OCI-LY7 (cell line): Measurements from ENCODE around the gene GALNT14. TPM values are rescaled to one million over a fixed set of nuclear protein-coding genes. Genes with fewer than 3 reads are reported as not detected.

ENCODE experiments used
- BruUV-seq: library from RNA; stranded (reverse); fragments of 400-500 nt; replicated peaks from 2 replicates; lab custom pipeline; 2021; lab: Mats Ljungman, UMichigan
- CTCF ChIA-PET: fragments of 300-600 bp; sonication (Branson Sonifier 250); formaldehyde crosslinking; loops from one replicate; lab custom pipeline; 2022; ENCODE audit warnings: antibody characterized with exemption; ENCODE audit not compliant: unreplicated experiment; lab: Charles Lee
- POLR2A ChIA-PET: fragments of 300-600 bp; sonication (Branson Sonifier 250); formaldehyde crosslinking; loops from one replicate; lab custom pipeline; 2022; ENCODE audit warnings: antibody characterized with exemption; lab: Charles Lee
- DNase-seq: peaks from one replicate; pipeline ENCODE4 v3.0.0-alpha.2; 2015; ENCODE audit warnings: low spot score
- H2AFZ ChIP-seq: fragments of 200-600 bp; sonication (generic), shearing (Covaris generic); 2 replicates; pipeline ENCODE4 v1.6.1; 2014; ENCODE audit warnings: mild to moderate bottlenecking, antibody characterized with exemption, low read length, moderate library complexity
- H3K27ac ChIP-seq: fragments of 200-600 bp; sonication (generic); 2 replicates; pipeline ENCODE4 v1.5.1; 2014; ENCODE audit warnings: mixed run types, low read depth, mild to moderate bottlenecking, moderate library complexity, low read length, inconsistent platforms; ENCODE audit not compliant: poor library complexity, severe bottlenecking
- H3K36me3 ChIP-seq: fragments of 200-600 bp; sonication (generic); 2 replicates; pipeline ENCODE4 v1.6.1; 2014; ENCODE audit warnings: mild to moderate bottlenecking, antibody characterized with exemption, low read length, moderate library complexity, mixed read lengths; ENCODE audit not compliant: insufficient read depth
- H3K4me1 ChIP-seq: fragments of 200-600 bp; sonication (generic); 2 replicates; pipeline ENCODE4 v1.5.1; 2014; ENCODE audit warnings: mild to moderate bottlenecking, low read length; ENCODE audit not compliant: insufficient read depth, poor library complexity, severe bottlenecking
- H3K4me2 ChIP-seq: fragments of 200-600 bp; sonication (generic); 2 replicates; pipeline ENCODE4 v1.6.1; 2014; ENCODE audit warnings: mild to moderate bottlenecking, low read length
- H3K4me3 ChIP-seq: fragments of 200-600 bp; sonication (generic); 2 replicates; pipeline ENCODE4 v1.5.1; 2014; ENCODE audit warnings: mild to moderate bottlenecking, low read depth, low read length; ENCODE audit not compliant: poor library complexity, severe bottlenecking
- H3K79me2 ChIP-seq: fragments of 200-600 bp; sonication (generic); 2 replicates; pipeline ENCODE4 v1.6.1; 2016; ENCODE audit warnings: low read depth, mild to moderate bottlenecking, low read length, moderate library complexity, mixed read lengths; ENCODE audit not compliant: insufficient read depth
- H3K9me2 ChIP-seq: fragments of 200-600 bp; sonication (generic); 2 replicates; pipeline ENCODE4 v1.6.1; 2016; ENCODE audit warnings: mild to moderate bottlenecking, low read length, mixed read lengths; ENCODE audit not compliant: insufficient read depth
- H3K9me3 ChIP-seq: fragments of 200-600 bp; sonication (generic); 2 replicates; pipeline ENCODE4 v1.6.1; 2014; ENCODE audit warnings: mild to moderate bottlenecking, mixed run types, low read length, mixed read lengths
- H4K20me1 ChIP-seq: fragments of 200-600 bp; sonication (generic); 2 replicates; pipeline ENCODE4 v1.6.1; 2014; ENCODE audit warnings: mild to moderate bottlenecking, antibody characterized with exemption, low read length, moderate library complexity, mixed read lengths; ENCODE audit not compliant: insufficient read depth
- EZH2phosphoT487 ChIP-seq: fragments of 200-600 bp; sonication (generic); IDR thresholded peaks from 2 replicates; pipeline ENCODE4 v1.6.1; 2018; ENCODE audit warnings: low read depth, borderline replicate concordance, mild to moderate bottlenecking, mixed run types, antibody characterized with exemption, low read length, moderate library complexity, mixed read lengths
- intact Hi-C: fragments of 100-400 bp; cut with micrococcal nuclease; formaldehyde crosslinking; loops from one replicate; pipeline ENCODE4 v1.10.0; 2022; ENCODE audit not compliant: unreplicated experiment
- total RNA-seq, 2 experiments: library from RNA; depleted of rRNA in 1 of 2; stranded (reverse); fragments of >200 nt in 1 of 2; shearing (Covaris generic) in 1 of 2; gene quantifications; 2 replicates each; pipeline ENCODE4 v1.2.3, GENCODE V29; 2014 to 2022
- TF ChIP-seq, protein P1 (sequence below): fragments of 200-600 bp; sonication (generic); conservative IDR thresholded peaks from 2 replicates; pipeline ENCODE4 v1.5.1; 2014; ENCODE audit warnings: mild to moderate bottlenecking, antibody characterized with exemption, low read length, moderate library complexity, mixed read lengths

Gene GALNT14
- total RNA-seq, 2 experiments from 2014 or later, result 14.8 to 25.6 TPM

- intact Hi-C loops, result no loop called here
These were observed 234.9 kb downstream of the GALNT14 start for GRCh38 chr2:30903326-30903725.

DNA sequence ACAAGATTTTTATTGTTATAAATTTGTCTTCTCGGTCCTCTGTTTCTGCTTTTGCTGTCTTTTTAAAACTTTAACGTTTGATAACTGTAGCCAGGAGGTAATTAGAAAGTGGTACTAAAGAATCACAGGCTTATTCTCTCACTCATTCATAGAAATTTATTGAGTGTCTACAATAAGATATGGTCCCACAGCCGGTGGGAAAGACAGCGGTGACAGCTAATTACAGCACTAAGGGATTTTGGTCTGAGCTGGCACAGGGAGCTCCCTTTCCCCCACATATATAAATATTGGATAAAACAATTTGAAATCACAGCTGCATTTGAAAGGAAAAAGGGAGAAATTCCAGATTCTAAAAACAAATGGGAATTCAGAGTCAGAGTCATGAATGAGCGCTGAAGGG, 237.9 kb downstream of the GALNT14 start:
- POLR2A ChIA-PET, result interaction anchor here (1.1 kb wide), 1 partner anchor 20 kb away, joined by 4 read pairs; no protein-coding TSS in a partner anchor
- Histone ChIP-seq H3K4me3 (no peak overlapping the region), H3K9me2 (no peaks in the 10 kb centered on the region), H2AFZ (no peak overlapping the region), H3K36me3 (peaks cover 5% of the 10 kb centered on the region; the same call in 1 of the 2 replicates), H3K79me2 (no peaks in the 10 kb centered on the region), H3K4me1 (no peaks in the 10 kb centered on the region), H3K27ac (no peak overlapping the region), H4K20me1 (no peaks in the 10 kb centered on the region), H3K4me2 (no peak overlapping the region), H3K9me3 (no peaks in the 10 kb centered on the region)
- BruUV-seq, result no TSS peak
- TF ChIP-seq, protein P1, sequence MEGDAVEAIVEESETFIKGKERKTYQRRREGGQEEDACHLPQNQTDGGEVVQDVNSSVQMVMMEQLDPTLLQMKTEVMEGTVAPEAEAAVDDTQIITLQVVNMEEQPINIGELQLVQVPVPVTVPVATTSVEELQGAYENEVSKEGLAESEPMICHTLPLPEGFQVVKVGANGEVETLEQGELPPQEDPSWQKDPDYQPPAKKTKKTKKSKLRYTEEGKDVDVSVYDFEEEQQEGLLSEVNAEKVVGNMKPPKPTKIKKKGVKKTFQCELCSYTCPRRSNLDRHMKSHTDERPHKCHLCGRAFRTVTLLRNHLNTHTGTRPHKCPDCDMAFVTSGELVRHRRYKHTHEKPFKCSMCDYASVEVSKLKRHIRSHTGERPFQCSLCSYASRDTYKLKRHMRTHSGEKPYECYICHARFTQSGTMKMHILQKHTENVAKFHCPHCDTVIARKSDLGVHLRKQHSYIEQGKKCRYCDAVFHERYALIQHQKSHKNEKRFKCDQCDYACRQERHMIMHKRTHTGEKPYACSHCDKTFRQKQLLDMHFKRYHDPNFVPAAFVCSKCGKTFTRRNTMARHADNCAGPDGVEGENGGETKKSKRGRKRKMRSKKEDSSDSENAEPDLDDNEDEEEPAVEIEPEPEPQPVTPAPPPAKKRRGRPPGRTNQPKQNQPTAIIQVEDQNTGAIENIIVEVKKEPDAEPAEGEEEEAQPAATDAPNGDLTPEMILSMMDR, result no peak
- intact Hi-C loops, result no loop called here
- DNase-seq, result no peak
- CTCF ChIA-PET, result no interaction called here

More at GRCh38 chr2:30903326-30903725, 234.9 kb downstream of the GALNT14 start:
- POLR2A ChIA-PET, result no interaction called here
- no TSS peak for BruUV-seq
- H3K9me2 ChIP-seq, result no peaks in the 10 kb centered on the region
- CTCF ChIA-PET, result no interaction called here
- no peaks in the 10 kb centered on the region for H3K9me3 ChIP-seq
- no peak overlapping the region for H2AFZ ChIP-seq
- no peak for DNase-seq
- peaks cover 5% of the 10 kb centered on the region; the same call in 1 of the 2 replicates for H3K36me3 ChIP-seq
- H3K4me2 ChIP-seq, result no peak overlapping the region
- no peaks in the 10 kb centered on the region for H3K79me2 ChIP-seq
- no peak overlapping the region for H3K4me3 ChIP-seq
- TF ChIP-seq, protein P1, result no peak
- no peak for TF ChIP-seq EZH2phosphoT487
- H4K20me1 ChIP-seq, result no peaks in the 10 kb centered on the region
- no peak overlapping the region for H3K27ac ChIP-seq
- H3K4me1 ChIP-seq, result no peaks in the 10 kb centered on the region

DNA sequence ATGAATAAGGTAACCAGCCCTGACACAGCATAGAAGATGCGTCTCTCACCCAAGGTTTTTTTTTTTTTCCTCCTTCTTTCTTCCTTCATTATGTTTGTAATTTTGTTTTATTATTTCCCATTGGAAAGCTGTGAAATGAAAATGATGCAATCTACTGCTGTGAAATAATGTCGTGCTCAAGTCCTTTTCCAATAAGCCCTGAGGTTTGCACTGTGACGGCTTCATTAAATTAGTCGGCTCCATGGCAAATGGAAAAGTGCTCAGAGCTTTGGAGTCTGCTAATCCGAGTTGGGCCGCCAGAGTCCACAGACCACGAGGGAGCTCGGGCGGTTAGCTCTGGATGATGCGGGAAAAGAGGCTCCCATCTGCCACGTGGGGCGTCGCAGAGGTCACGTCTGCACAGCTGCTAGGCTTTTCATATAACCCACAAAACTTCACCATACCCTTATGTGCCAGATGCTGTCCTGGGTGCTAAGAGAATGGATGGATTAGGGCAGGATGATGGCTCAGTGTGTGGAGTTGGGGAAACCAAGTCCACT, 238.7 kb downstream of the GALNT14 start:
- H3K4me1 ChIP-seq, result no peaks in the 10 kb centered on the region
- CTCF ChIA-PET, result no interaction called here
- POLR2A ChIA-PET, result no interaction called here

More for the DNA sequence above, 238.7 kb downstream of the GALNT14 start:
- BruUV-seq, result no TSS peak
- TF ChIP-seq EZH2phosphoT487, result no peak
- TF ChIP-seq, protein P1, result no peak
- Histone ChIP-seq H3K27ac (no peak overlapping the region), H3K4me2 (no peak overlapping the region), H3K9me2 (no peaks in the 10 kb centered on the region), H3K79me2 (no peaks in the 10 kb centered on the region), H3K4me3 (no peak overlapping the region), H2AFZ (no peak overlapping the region), H3K9me3 (no peaks in the 10 kb centered on the region), H3K36me3 (peaks cover 5% of the 10 kb centered on the region; the same call in 1 of the 2 replicates), H4K20me1 (no peaks in the 10 kb centered on the region)
- intact Hi-C loops, result no loop called here
- DNase-seq, result no peak
